Upper lobe of right lung (tissue), 1 donor: ENCODE data around the gene DIP2A. TPM values are rescaled to one million over a fixed set of nuclear protein-coding genes. Genes with fewer than 3 reads are reported as not detected.
A peak's percentile ranks its signal among the peaks of the same experiment; 100 is the strongest.

Experiments used
- ATAC-seq: fragments of 200-7000 bp; cut with Tn5 transposase; one replicate; pipeline ENCODE4 v1.9.1; 2020; ENCODE audit warnings: mild to moderate bottlenecking, moderate library complexity
- DNase-seq: peaks from one replicate; pipeline ENCODE4 v3.0.0-alpha.2; 2020
- H3K27ac ChIP-seq: fragments of 200-600 bp; one replicate; pipeline ENCODE4 v1.8.0; 2022
- H3K27me3 ChIP-seq: fragments of 200-600 bp; one replicate; pipeline ENCODE4 v1.8.0; 2022; ENCODE audit warnings: mild to moderate bottlenecking
- H3K36me3 ChIP-seq: fragments of 200-600 bp; one replicate; pipeline ENCODE4 v1.8.0; 2022
- H3K4me1 ChIP-seq: fragments of 200-600 bp; one replicate; pipeline ENCODE4 v1.8.0; 2022
- H3K4me3 ChIP-seq: fragments of 200-600 bp; one replicate; pipeline ENCODE4 v1.8.0; 2022; ENCODE audit warnings: mild to moderate bottlenecking
- H3K9me3 ChIP-seq: fragments of 200-600 bp; one replicate; pipeline ENCODE4 v1.8.0; 2022
- CTCF ChIP-seq: fragments of 200-600 bp; IDR thresholded peaks from one replicate; pipeline ENCODE4 v1.8.0; 2022; ENCODE audit warnings: antibody characterized with exemption
- intact Hi-C: fragments of 100-400 bp; cut with DNase I; formaldehyde crosslinking; loops from one replicate; pipeline ENCODE4 v1.11.0; 2022
- total RNA-seq: library from RNA; stranded (reverse); fragmentation: NEBNext Ultra II Directional; extraction: Animal tissue kit (Norgen Biotek cat#: 25700); gene quantifications from one replicate; pipeline ENCODE4 v1.2.1, GENCODE V29; 2021
- donor health status: DM: no; HTN: yes; CAD: no; lungs with severe emphysema.

DIP2A gene
- total RNA-seq, 1 donor from 2014 or later: 35.6 TPM

GRCh38 chr21:46472246-46472645, 13.6 kb downstream of the DIP2A start:
- Histone ChIP-seq H3K4me3 (no peak overlapping the region), H3K36me3 (no peaks in the 10 kb centered on the region), H3K27ac (no peak overlapping the region), H3K9me3 (no peaks in the 10 kb centered on the region), H3K27me3 (no peaks in the 10 kb centered on the region), H3K4me1 (peaks cover 7% of the 10 kb centered on the region)
- intact Hi-C loops: no loop called here
- ATAC-seq (peak; percentile 88), DNase-seq (no peak)
- TF ChIP-seq CTCF: no peak

- no peak for ATAC-seq
- H3K36me3 ChIP-seq: no peaks in the 10 kb centered on the region
- intact Hi-C loops: no loop called here
- no peak for DNase-seq
- no peaks in the 10 kb centered on the region for H3K27me3 ChIP-seq
- peaks cover 7% of the 10 kb centered on the region for H3K4me1 ChIP-seq
- TF ChIP-seq CTCF: no peak
- no peaks in the 10 kb centered on the region for H3K9me3 ChIP-seq
- no peak overlapping the region for H3K4me3 ChIP-seq
- H3K27ac ChIP-seq: no peak overlapping the region
Measured at GRCh38 chr21:46474382-46474781, 15.7 kb downstream of the DIP2A start.

- TF ChIP-seq CTCF: no peak
- Histone ChIP-seq H3K9me3 (no peaks in the 10 kb centered on the region), H3K4me3 (no peak overlapping the region), H3K4me1 (peaks cover 7% of the 10 kb centered on the region), H3K27ac (no peak overlapping the region), H3K27me3 (no peaks in the 10 kb centered on the region), H3K36me3 (no peaks in the 10 kb centered on the region)
- intact Hi-C loops: no loop called here
- DNase-seq: no peak
- no peak for ATAC-seq
Measured at GRCh38 chr21:46475296-46475695, 16.6 kb downstream of the DIP2A start.

- Histone ChIP-seq H3K4me1 (no peaks in the 10 kb centered on the region), H3K4me3 (no peak overlapping the region), H3K27ac (no peak overlapping the region), H3K36me3 (no peaks in the 10 kb centered on the region), H3K9me3 (no peaks in the 10 kb centered on the region), H3K27me3 (no peaks in the 10 kb centered on the region)
- TF ChIP-seq CTCF: no peak
- intact Hi-C loops: no loop called here
- no peak for ATAC-seq
- DNase-seq: no peak
Measured at GRCh38 chr21:46477765-46478164, 19.1 kb downstream of the DIP2A start.

GRCh38 chr21:46478910-46479309, 20.2 kb downstream of the DIP2A start:
- no peak overlapping the region for H3K4me3 ChIP-seq

More at GRCh38 chr21:46478910-46479309, 20.2 kb downstream of the DIP2A start:
- no peak for TF ChIP-seq CTCF
- ATAC-seq (no peak), DNase-seq (no peak)
- Histone ChIP-seq H3K27ac (no peak overlapping the region), H3K27me3 (no peaks in the 10 kb centered on the region), H3K9me3 (no peaks in the 10 kb centered on the region), H3K4me1 (no peaks in the 10 kb centered on the region), H3K36me3 (no peaks in the 10 kb centered on the region)
- intact Hi-C loops: no loop called here
